ENCODE measurements around the gene LRIG2. TPM values are rescaled to one million over a fixed set of nuclear protein-coding genes. Genes with fewer than 3 reads are reported as not detected.

Gene LRIG2
- total RNA-seq, 4 donors from 2014 or later = 7.9 to 86.1 (median 22.0) TPM

DNA sequence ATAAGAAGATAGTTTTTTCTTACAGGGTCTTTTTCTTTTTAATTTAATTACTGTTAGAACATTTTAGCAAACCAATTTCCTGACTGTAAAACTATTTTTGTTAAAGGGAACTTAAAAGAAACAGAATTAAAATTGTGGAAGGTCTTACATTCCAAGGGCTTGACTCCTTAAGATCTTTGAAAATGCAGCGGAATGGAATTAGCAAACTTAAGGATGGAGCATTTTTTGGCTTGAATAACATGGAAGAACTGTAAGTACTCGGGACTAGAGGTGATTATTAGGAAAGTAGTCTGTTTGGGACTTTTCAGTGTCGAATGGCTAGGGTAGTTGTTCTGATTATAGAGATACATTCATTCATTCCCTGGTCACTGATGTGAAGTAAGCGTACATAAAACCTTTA lies 21.5 kb downstream of the LRIG2 start:
- Histone ChIP-seq H3K27me3 (no peaks in the 10 kb centered on the region), H3K9me3 (no peaks in the 10 kb centered on the region), H3K4me1 (no peaks in the 10 kb centered on the region), H3K4me3 (no peak overlapping the region), H3K36me3 (peaks cover 57% of the 10 kb centered on the region), H3K27ac (no peak overlapping the region)
- WGBS = 92% methylated on average over 4 of the region's 4 CpGs
- no peak for TF ChIP-seq POLR2A (IDR thresholded peaks at IDR 0.05)
- TF ChIP-seq POLR2AphosphoS5 (IDR thresholded peaks at IDR 0.05) = no peak
- TF ChIP-seq, protein P1, sequence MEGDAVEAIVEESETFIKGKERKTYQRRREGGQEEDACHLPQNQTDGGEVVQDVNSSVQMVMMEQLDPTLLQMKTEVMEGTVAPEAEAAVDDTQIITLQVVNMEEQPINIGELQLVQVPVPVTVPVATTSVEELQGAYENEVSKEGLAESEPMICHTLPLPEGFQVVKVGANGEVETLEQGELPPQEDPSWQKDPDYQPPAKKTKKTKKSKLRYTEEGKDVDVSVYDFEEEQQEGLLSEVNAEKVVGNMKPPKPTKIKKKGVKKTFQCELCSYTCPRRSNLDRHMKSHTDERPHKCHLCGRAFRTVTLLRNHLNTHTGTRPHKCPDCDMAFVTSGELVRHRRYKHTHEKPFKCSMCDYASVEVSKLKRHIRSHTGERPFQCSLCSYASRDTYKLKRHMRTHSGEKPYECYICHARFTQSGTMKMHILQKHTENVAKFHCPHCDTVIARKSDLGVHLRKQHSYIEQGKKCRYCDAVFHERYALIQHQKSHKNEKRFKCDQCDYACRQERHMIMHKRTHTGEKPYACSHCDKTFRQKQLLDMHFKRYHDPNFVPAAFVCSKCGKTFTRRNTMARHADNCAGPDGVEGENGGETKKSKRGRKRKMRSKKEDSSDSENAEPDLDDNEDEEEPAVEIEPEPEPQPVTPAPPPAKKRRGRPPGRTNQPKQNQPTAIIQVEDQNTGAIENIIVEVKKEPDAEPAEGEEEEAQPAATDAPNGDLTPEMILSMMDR (IDR thresholded peaks at IDR 0.05) = no peak
- TF ChIP-seq EP300 (IDR thresholded peaks at IDR 0.05) = no peak
- no peak for DNase-seq (ENCODE audit: low spot score in 2 of 2)

DNA sequence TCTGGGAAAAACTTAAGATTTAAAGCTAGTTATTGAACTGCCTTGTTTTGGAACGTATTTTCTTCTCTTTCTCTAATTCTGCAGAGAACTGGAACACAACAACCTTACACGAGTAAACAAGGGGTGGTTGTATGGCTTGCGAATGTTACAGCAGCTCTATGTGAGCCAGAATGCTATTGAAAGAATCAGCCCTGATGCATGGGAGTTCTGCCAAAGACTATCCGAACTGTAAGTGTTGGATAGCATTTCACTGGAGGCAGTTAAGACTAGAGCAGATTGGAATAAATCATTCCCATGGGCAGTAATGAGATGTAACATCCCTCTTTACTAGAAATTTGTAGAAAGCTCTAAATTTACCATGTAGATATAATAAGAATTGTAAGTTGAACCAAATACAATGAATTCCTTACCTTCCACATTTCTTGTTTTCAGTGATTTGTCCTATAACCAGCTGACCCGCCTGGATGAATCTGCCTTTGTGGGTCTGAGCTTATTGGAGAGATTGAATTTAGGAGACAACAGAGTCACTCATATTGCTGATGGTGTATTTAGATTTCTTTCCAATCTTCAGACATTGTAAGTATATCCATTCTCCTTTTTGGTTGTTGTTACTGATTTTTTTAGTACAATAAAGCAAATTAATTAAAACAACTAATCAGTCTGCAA lies 22.9 kb downstream of the LRIG2 start:
- TF ChIP-seq POLR2A (IDR thresholded peaks at IDR 0.05) = no peak
- TF ChIP-seq, protein P1 (IDR thresholded peaks at IDR 0.05) = no peak
- TF ChIP-seq POLR2AphosphoS5 (IDR thresholded peaks at IDR 0.05) = no peak
- TF ChIP-seq EP300 (IDR thresholded peaks at IDR 0.05) = no peak
- no peaks in the 10 kb centered on the region for H3K27me3 ChIP-seq
- H3K4me1 ChIP-seq = no peaks in the 10 kb centered on the region
- 84% methylated on average over 5 of the region's 5 CpGs for WGBS
- no peak for DNase-seq (ENCODE audit: low spot score in 2 of 2)
- no peaks in the 10 kb centered on the region for H3K9me3 ChIP-seq
- no peak overlapping the region for H3K4me3 ChIP-seq
- H3K36me3 ChIP-seq = peaks cover 71% of the 10 kb centered on the region
- no peak overlapping the region for H3K27ac ChIP-seq

DNA sequence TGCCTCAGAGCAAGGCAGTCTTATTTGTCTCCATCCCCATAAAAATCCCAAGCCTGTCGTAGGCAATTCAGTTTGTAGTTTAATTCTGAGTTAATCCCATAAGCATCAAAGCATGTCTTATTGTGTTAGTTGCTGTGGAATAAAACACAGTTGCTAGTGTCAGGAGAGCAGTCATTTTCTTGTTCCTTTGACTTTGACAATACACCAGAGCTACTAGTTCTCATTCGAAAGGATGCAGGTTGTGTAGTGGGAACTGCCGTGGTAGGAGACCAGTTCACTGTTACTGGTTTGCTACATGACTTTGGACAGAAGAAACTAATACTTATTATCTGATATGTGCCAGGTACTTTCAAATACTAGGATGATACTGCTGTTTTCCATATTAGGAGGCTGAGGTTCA lies 23.5 kb downstream of the LRIG2 start:
- Histone ChIP-seq H3K36me3 (peaks cover 76% of the 10 kb centered on the region), H3K27me3 (no peaks in the 10 kb centered on the region), H3K9me3 (no peaks in the 10 kb centered on the region), H3K4me1 (no peaks in the 10 kb centered on the region), H3K27ac (no peak overlapping the region), H3K4me3 (no peak overlapping the region)
- TF ChIP-seq EP300 (IDR thresholded peaks at IDR 0.05) (no peak), POLR2A (IDR thresholded peaks at IDR 0.05) (no peak), POLR2AphosphoS5 (IDR thresholded peaks at IDR 0.05) (no peak)
- TF ChIP-seq, protein P1 (IDR thresholded peaks at IDR 0.05) = no peak
- no peak for DNase-seq (ENCODE audit: low spot score in 2 of 2)
- 95% methylated on average over 3 of the region's 3 CpGs for WGBS

DNA sequence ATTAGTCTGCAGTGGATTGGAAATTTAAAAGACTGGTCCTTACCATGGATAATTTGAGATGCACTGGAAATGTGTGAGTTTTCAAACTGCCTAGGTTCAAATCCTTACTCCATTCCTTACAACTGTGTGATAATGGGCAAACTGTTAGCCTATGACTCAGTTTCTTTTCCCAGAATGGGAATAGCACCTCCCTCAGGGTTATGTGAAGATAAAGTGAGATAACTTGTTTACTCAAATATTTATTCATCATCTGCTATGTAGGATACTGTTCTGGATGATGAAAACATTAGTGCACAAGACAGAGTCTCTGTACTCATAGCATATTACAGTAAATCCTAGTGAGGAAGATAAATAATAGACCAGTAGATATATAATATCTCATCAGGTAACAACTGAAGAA lies 28.6 kb downstream of the LRIG2 start:
- Histone ChIP-seq H3K9me3 (no peaks in the 10 kb centered on the region), H3K4me3 (no peak overlapping the region), H3K36me3 (peaks cover 92% of the 10 kb centered on the region), H3K27me3 (no peaks in the 10 kb centered on the region), H3K27ac (no peak overlapping the region), H3K4me1 (no peaks in the 10 kb centered on the region)
- DNase-seq (ENCODE audit: low spot score in 2 of 2) = no peak
- TF ChIP-seq POLR2AphosphoS5 (IDR thresholded peaks at IDR 0.05) (no peak), POLR2A (IDR thresholded peaks at IDR 0.05) (no peak), EP300 (IDR thresholded peaks at IDR 0.05) (no peak)
- TF ChIP-seq, protein P1 (IDR thresholded peaks at IDR 0.05) = no peak

DNA sequence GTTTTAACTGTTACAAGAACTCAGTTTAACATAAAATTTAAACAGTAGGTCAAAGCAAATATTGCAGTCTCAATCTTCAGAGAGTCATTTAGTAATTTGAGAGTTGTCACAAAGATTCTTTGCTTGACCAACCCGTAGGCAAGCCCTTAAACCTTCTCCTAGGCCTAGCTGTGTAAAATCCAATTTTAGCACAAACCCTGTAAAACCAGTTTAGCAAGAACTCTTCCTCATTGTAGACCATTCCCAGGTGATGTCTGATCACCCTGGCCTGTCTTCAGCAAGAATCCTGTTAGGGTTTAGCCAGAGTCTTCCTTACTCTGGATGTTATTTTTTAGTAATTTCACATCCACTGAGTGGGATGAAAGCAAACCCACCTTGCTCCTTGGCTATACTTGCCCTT lies 30.1 kb downstream of the LRIG2 start:
- Histone ChIP-seq H3K4me3 (no peak overlapping the region), H3K27me3 (no peaks in the 10 kb centered on the region), H3K27ac (no peak overlapping the region), H3K36me3 (peaks cover 86% of the 10 kb centered on the region), H3K4me1 (no peaks in the 10 kb centered on the region), H3K9me3 (no peaks in the 10 kb centered on the region)
- DNase-seq (ENCODE audit: low spot score in 2 of 2) = no peak
- TF ChIP-seq EP300 (IDR thresholded peaks at IDR 0.05) = no peak
- 68% methylated on average over 1 of the region's 1 CpG for WGBS

DNA sequence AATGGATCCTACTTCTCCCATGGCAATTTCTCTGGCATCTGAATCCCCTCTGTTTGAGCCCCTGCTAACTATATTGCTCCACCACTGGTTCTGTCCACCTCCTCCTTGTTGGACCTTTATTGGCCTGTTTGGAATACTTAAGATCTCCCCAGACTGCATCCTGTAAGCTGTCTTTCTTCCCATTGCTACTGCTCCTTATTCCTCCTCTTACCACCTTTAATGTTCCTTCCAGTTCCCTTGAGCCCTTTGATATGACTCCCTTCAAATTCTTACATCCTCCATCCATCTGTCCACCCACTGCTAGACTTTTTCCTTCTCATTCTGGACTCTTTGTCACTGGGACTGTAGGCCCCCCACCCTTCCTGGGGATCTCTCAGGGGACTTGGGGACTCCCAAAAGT lies 31.0 kb downstream of the LRIG2 start:
- Histone ChIP-seq H3K27ac (no peak overlapping the region), H3K36me3 (peaks cover 86% of the 10 kb centered on the region), H3K9me3 (no peaks in the 10 kb centered on the region), H3K4me1 (no peaks in the 10 kb centered on the region), H3K27me3 (no peaks in the 10 kb centered on the region), H3K4me3 (no peak overlapping the region)
- TF ChIP-seq EP300 (IDR thresholded peaks at IDR 0.05) (no peak), POLR2A (IDR thresholded peaks at IDR 0.05) (no peak), POLR2AphosphoS5 (IDR thresholded peaks at IDR 0.05) (no peak)
- TF ChIP-seq, protein P1 (IDR thresholded peaks at IDR 0.05) = no peak
- no peak for DNase-seq (ENCODE audit: low spot score in 2 of 2)
